NK-92 treated with Interleukin-12 subunit alpha and Interleukin-12 subunit beta, amount 100 ng/mL, for 24 hours (cell line): ENCODE measurements around the gene DGKB.

Source experiments
- DNase-seq: peaks from one replicate; lab custom pipeline; 2025; lab: John Stamatoyannopoulos, UW

The DGKB gene

DNA sequence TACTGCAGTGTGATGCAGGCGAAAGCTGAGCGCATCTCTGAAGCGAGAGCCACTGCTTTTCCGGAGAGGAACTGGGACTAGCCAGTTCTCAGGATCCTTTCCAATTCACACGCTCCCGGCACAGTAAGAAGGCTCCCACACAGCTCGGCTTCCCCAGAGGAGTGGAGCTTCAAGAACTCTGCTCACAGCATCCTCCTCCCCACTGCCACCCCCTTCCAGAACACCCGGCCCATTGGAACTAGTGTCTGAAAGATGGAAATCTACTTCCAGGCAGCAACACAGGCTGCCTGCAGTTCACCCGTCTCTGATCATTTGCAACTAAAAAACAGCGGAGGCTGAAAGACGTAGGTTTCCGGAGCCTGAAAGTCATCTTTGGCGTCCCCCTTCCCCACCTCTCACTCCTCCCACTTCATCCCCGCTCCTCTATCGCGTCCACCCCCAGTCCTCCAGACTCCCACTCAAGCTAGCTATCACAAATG is at the start of gene DGKB:
TSS of gene DGKB (minus strand) at position 163 of the 479 bp plus-strand sequence.
- no peak for DNase-seq

DNA sequence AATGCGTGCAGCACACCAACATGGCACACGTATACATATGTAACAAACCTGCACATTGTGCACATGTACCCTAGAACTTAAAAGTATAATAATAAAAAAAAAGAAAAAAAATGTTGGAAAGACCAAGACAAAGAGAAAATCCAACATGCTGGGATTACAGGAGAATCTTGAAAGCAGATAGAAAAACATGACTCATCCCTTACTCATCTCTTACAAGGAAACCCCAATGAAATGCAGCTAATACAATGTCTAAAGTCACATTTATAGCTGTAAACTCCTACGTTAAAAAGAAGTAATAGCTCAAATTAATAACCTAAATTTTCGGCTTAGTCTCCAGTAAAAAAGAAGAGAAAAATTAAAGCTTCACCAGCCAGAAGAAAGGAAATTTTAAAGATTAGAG is 47.5 kb upstream of the DGKB start:
- no peak for DNase-seq

GRCh38 chr7:14938181-14938580 is 35.6 kb upstream of the DGKB start:
- DNase-seq = no peak

DNA sequence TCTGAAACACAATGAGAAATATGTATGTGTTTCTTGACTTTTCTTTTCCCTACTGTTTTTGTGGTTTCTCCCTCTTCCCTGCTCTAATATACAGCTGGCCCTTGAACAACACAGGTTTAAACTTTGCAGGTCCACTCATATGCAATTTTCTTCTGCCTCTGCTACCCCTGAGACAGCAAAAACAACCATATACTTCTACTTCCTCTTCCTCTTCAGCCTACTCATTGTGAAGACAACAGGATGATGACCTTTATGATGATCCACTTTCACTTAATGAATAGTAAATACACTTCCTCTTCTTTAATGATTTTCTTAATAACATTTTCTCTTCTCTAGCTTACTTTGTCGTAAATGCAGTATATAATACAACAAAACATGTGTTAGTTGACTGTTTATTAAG is 35.0 kb upstream of the DGKB start:
- no peak for DNase-seq

- DNase-seq = no peak
These were observed 34.0 kb upstream of the DGKB start for GRCh38 chr7:14936554-14936953.

- no peak for DNase-seq
These were observed 32.3 kb upstream of the DGKB start for GRCh38 chr7:14934839-14935238.

DNA sequence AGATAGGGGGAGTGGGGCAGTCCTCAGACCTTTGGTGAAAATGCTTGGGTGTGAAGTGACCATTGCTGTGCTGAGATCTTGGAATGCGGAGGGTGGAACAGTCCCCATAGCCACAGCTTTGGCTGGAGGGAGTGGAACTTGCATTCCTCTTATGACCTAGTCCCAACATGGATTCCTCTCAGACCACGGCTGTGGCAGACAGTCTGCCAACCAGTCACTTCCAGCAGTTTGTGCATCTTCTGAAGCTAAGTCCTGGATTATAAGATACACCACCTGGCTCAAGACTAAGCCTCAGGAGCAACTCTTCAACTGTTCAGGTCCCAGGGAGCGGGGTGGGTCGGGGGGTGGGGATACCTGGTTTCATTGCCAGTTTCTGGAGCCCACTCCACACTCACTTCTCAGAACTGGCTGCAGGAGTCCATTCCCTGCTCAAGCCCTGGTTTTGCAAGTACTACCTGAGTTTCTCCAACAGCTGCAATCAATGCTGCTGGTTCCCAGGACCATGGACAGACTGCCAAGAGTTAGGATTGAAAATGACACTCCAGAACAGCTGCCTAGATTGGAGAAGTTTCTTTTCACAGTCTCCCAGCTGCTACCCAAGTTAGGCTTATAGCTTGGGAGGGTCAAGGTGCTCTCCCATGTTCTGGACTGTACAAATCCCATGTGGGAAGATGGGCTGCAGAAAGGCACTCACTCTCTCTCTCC is 29.1 kb upstream of the DGKB start:
- DNase-seq = no peak

GRCh38 chr7:14924398-14924797 is 21.8 kb upstream of the DGKB start:
- no peak for DNase-seq

GRCh38 chr7:14911077-14911476 is 8.5 kb upstream of the DGKB start:
- DNase-seq = no peak

DNA sequence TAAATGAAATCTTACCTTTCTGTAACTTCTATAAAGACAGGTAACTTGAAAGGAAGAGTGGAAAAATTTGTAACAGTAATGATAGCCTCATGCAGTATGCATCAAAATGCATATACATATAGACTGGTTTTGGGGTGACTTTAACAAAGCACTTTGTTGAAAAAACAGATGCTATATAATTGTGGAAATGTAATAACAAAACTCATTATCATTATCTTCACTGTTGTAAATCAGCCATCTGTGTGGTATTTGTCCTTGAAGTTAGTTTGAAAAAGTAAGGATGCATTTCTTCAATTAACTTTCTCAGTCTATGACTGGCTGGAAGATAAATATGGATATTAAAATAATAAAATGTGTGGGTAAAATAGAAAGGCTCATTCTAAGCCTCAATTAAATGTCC is 6.1 kb upstream of the DGKB start:
- no peak for DNase-seq

DNA sequence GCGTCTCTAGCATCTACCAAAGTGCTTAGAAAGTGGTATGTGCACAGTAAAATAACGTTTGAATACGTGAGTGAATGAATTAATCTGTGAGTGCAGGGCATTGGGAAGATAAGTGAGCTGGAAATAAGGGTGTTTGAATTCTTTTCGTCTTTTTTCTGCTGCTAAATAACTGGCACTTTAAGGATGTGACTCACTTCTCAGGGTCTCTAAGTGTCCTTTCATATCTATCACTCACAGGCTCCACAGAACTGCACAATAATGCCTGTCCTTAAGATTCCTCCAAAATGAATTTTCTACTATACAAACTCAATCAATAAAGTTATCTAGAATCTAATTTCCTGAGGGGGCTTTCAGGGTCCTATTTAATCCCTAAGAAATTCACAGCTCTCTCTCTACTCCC is 3.2 kb upstream of the DGKB start:
- DNase-seq = no peak

DNA sequence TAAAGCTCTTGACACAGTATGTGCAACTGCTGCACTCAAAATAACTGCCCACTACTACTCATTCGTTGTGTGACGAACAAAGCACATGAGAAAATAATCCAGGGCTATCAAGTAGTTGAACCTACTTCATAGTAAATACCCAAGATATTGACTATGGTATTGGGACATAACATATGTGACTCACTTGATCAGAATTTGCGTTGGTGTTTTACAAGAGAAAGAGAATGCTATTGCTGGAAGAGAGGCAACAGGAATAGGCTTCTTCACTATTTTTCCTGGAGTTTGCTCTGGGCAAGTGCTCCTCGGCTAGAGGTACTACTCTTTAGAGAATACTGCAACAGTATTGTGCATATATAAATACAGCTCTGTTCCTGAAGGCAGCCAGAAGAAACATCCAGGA is 2.5 kb downstream of the DGKB start:
- no peak for DNase-seq

DNA sequence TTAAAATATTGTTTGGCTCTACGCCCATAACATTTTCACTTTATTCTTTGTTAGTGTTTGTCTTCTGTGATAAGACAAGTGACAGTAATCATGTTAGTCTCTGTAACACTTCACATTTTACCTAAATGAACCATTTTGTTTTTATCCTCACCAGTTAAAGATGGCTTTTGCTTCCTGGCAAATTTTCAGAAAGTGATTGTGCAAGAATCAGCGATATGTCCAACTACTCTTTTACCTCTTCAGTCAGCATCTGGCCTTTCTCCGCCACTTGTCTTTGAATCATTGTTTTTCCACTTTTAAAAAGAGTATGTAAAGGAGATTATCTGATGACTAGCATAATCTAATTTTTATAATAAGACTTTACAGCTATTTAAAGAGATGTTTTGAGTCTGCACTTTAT is 3.5 kb downstream of the DGKB start:
- no peak for DNase-seq

GRCh38 chr7:14896461-14896860 is 6.1 kb downstream of the DGKB start:
- no peak for DNase-seq

GRCh38 chr7:14894826-14895225 is 7.7 kb downstream of the DGKB start:
- DNase-seq = no peak

DNA sequence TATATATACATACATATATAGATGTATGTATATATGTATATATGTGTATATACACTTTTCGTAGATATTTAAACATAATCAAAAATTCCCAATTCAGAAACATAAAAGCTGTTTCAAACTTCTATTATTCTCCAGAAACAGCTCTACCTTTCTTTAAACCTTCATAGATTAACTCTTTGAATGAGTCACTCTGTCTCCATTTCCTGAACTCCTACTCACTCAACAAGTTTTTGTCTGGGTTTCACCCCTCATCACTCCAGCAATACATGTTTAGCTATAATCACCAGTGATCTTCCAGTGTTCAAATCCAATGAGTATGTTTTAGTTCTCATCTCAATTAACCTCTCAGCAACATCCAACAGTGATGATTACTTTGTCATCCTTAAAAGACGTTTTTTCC is 9.6 kb downstream of the DGKB start:
- no peak for DNase-seq

GRCh38 chr7:14891289-14891688 is 11.3 kb downstream of the DGKB start:
- no peak for DNase-seq

DNA sequence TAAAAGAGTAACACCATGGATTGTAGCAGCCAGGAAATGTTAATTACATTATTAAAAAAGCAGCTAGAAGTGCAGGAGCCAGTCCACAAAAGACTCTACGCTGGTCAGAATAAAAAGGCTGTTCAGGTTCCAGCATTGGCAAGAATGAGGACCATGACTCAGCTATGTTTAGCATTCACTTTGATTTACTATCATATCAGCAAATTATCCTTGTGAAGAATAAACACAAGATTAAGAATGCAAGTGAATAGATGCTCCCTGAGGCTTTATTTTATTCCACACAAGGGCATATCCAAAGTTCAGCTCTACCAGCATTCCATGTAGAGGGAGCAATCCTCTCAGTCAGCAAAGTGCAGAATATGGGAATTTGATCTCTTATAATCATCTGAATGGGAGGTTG is 13.6 kb downstream of the DGKB start:
- no peak for DNase-seq

DNA sequence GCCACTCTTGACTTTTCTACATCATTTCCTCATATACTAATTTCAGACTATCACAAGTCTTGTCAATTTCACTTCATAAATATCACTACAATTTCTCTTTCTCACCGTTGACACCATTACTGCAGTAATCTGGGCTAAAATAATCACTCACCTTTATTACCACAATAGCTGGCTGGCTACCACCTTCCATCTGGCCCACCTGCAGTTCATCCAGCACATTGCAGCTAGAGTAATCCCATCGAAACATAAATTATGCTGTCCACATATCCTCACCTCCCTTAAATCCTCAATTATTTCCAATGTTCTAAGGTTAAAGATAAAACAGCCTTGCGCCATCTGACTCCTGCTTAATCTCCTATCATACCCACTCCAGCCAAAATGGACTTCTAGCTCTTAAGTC is 16.0 kb downstream of the DGKB start:
- DNase-seq = no peak

DNA sequence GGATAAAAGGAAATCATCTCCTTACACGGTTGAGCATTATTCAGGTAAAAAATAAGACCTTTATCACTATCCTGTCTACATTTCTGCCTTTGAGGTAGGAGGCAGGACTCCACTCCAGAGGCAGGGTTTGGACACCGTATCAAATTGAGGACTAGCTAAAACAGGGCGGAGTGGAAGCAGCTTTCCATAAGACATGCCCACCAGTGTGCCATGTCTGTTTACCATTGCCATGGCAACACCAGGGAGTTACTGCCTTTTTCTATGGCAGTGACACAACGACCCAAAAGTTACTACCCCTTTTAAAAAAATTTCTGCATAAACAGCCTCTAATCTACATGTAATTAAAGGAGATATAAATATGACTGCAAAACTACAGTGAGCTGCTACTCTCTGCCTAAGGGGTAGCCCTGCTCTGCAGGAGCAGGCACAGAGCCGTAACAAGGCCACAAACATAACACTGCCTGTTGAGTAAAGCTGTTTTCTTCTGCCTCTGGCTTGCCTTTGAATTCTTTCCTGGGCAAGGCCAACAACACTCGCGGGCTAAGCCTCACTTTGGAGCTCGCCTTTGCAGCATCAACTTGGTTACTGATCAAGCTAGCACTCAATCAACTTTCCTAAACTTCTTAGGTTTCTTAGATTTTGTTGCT is 26.5 kb downstream of the DGKB start:
- DNase-seq = no peak

GRCh38 chr7:14871880-14872279 is 30.7 kb downstream of the DGKB start:
- no peak for DNase-seq

- DNase-seq = no peak
These were observed 32.2 kb downstream of the DGKB start for GRCh38 chr7:14870394-14870793.

DNA sequence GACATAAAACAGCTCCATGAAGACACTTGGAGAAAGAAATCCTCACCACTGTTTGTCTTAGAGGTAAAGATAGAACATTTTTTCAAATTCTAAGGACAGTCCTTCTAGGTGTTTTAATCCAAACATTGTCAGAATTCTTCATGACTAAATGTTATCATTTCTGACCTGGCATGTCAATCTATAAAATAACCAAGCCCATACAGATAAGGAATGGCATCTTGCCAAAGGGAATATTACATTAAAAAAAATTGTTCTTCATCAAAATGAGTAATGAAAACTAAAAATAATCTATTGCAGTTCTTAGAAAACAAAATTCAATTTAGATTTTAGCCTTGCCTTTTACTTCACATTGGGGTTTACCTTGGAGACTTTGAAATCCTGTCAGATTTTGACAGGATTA is 33.6 kb downstream of the DGKB start:
- DNase-seq = no peak

DNA sequence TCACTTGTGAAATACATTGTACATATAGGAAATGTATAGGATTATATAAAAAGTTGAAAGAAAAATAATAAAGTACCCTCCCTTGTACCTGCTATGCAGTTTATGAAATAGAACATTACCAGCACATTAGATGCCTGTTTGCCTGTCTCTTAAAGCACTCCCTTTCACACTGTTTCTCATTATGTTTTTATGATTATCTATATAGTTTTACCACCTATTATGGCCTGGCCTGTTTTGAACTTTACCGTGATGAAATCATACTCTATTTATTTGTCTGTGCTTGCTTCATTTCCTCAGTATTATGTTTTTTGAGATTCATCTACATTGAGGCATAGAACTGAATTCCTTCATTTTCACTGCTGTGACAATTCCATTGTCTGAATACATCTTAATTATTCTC is 41.1 kb downstream of the DGKB start:
- no peak for DNase-seq
